Nephron (organoid): ENCODE results near the gene UNC5C.

Source experiments
- H3K27ac Mint-ChIP-seq, 3 experiments: 2 replicates each; pipeline ENCODE4 v1.8.0; 2020; ENCODE audit warnings: mixed read lengths in 3 of 3, mild to moderate bottlenecking in 2 of 3, moderate library complexity in 1 of 3
- H3K27me3 Mint-ChIP-seq: 2 replicates; pipeline ENCODE4 v1.8.0; 2021; ENCODE audit warnings: low read depth, mild to moderate bottlenecking, moderate library complexity, mixed read lengths
- H3K36me3 Mint-ChIP-seq: 2 replicates; pipeline ENCODE4 v1.8.0; 2020; ENCODE audit warnings: low read depth, mixed read lengths
- H3K4me1 Mint-ChIP-seq: 2 replicates; pipeline ENCODE4 v1.8.0; 2020; ENCODE audit warnings: mixed read lengths
- H3K4me3 Mint-ChIP-seq, 3 experiments: 2 replicates each; pipeline ENCODE4 v1.8.0; 2020; ENCODE audit warnings: mild to moderate bottlenecking in 3 of 3, mixed read lengths in 3 of 3, moderate library complexity in 2 of 3
- H3K9me3 Mint-ChIP-seq: 2 replicates; pipeline ENCODE4 v1.8.0; 2020; ENCODE audit warnings: mixed read lengths
- CTCF ChIP-seq, 3 experiments: fragments of 200-600 bp; sonication (generic); IDR thresholded peaks; one replicate each; pipeline ENCODE4 v1.5.0; 2021; ENCODE audit warnings: antibody characterized with exemption in 3 of 3; ENCODE audit not compliant: unreplicated experiment in 3 of 3

UNC5C gene

GRCh38 chr4:95249426-95250021 lies 299.2 kb downstream of the UNC5C start:
- no peaks in the 10 kb centered on the region for H3K9me3 Mint-ChIP-seq
- H3K4me1 Mint-ChIP-seq = peaks cover 5% of the 10 kb centered on the region
- no peak for TF ChIP-seq CTCF (IDR thresholded peaks at IDR 0.05; ENCODE audit: unreplicated experiment in 3 of 3)
- H3K36me3 Mint-ChIP-seq = peaks cover 23% of the 10 kb centered on the region
- no peak overlapping the region for H3K27ac Mint-ChIP-seq
- no peaks in the 10 kb centered on the region for H3K27me3 Mint-ChIP-seq
- H3K4me3 Mint-ChIP-seq = no peak overlapping the region

GRCh38 chr4:95248720-95249425 lies 299.9 kb downstream of the UNC5C start:
- Mint-ChIP-seq H3K27me3 (no peaks in the 10 kb centered on the region), H3K4me1 (peaks cover 5% of the 10 kb centered on the region), H3K9me3 (no peaks in the 10 kb centered on the region), H3K4me3 (no peak overlapping the region), H3K36me3 (peaks cover 28% of the 10 kb centered on the region), H3K27ac (peak overlapping the region in 1 of 3 experiments; percentile 35)
- no peak for TF ChIP-seq CTCF (IDR thresholded peaks at IDR 0.05; ENCODE audit: unreplicated experiment in 3 of 3)

GRCh38 chr4:95243892-95244291 lies 304.9 kb downstream of the UNC5C start:
- Mint-ChIP-seq H3K27me3 (no peaks in the 10 kb centered on the region), H3K9me3 (peaks cover 6% of the 10 kb centered on the region), H3K36me3 (peaks cover 37% of the 10 kb centered on the region), H3K4me1 (no peaks in the 10 kb centered on the region), H3K27ac (no peak overlapping the region), H3K4me3 (no peak overlapping the region)
- TF ChIP-seq CTCF (IDR thresholded peaks at IDR 0.05; ENCODE audit: unreplicated experiment in 3 of 3) = no peak

GRCh38 chr4:95238554-95238953 lies 310.2 kb downstream of the UNC5C start:
- Mint-ChIP-seq H3K27ac (no peak overlapping the region), H3K36me3 (peaks cover 46% of the 10 kb centered on the region), H3K27me3 (no peaks in the 10 kb centered on the region), H3K4me3 (no peak overlapping the region), H3K4me1 (no peaks in the 10 kb centered on the region), H3K9me3 (peaks cover 12% of the 10 kb centered on the region)
- TF ChIP-seq CTCF (IDR thresholded peaks at IDR 0.05; ENCODE audit: unreplicated experiment in 3 of 3) = no peak

GRCh38 chr4:95232358-95233156 lies 316.2 kb downstream of the UNC5C start:
- Mint-ChIP-seq H3K4me3 (no peak overlapping the region), H3K4me1 (no peaks in the 10 kb centered on the region), H3K27me3 (no peaks in the 10 kb centered on the region), H3K9me3 (no peaks in the 10 kb centered on the region), H3K27ac (peak overlapping the region; percentile 24 to 59 (median 29)), H3K36me3 (peaks cover 26% of the 10 kb centered on the region)
- TF ChIP-seq CTCF (IDR thresholded peaks at IDR 0.05; ENCODE audit: unreplicated experiment in 3 of 3) = no peak
